ENCODE results near the gene CCDC106. TPM values are rescaled to one million over a fixed set of nuclear protein-coding genes. Genes with fewer than 3 reads are reported as not detected.

The CCDC106 gene
- total RNA-seq, 1 experiment from 2014 or later, result 21.1 TPM

GRCh38 chr19:55653651-55654322, 5.8 kb downstream of the CCDC106 start:
- peaks cover 14% of the 10 kb centered on the region for H3K36me3 Mint-ChIP-seq
- CTCF ChIA-PET, result interaction anchor here (0.6 to 2.2 kb wide), 76 partner anchors 9 to 1191 kb away, joined by 3 to 57 read pairs (median 4); partner anchors contain the start of genes CDC42EP5, DNAAF3, FIZ1 and ISOC2
- H3K4me3 Mint-ChIP-seq, result peak overlapping the region; percentile 93
- peak overlapping the region; percentile 98 for H3K27ac Mint-ChIP-seq
- peak; percentile 98 for DNase-seq (ENCODE audit: low spot score)
- ATAC-seq, result peak; percentile 8
- H3K27me3 Mint-ChIP-seq (ENCODE audit: low read depth), result peaks cover 3% of the 10 kb centered on the region; the same call in 1 of the 2 replicates
- H3K9me3 Mint-ChIP-seq, result no peaks in the 10 kb centered on the region
- H3K4me1 Mint-ChIP-seq, result peaks cover 37% of the 10 kb centered on the region
- POLR2A ChIA-PET, result interaction anchor here (0.6 to 1.6 kb wide), 11 partner anchors 12 to 722 kb away, joined by 3 to 9 read pairs (median 3); partner anchors contain the start of genes FIZ1 and RDH13
- TF ChIP-seq AFF4 (CRISPR knock-in tag; IDR thresholded peaks at IDR 0.05; ENCODE audit: borderline replicate concordance) (no peak), SP1 (CRISPR knock-in tag; conservative IDR thresholded peaks at IDR 0.05) (peak; percentile 54; the same call in 1 of the 2 replicates), OVOL2 (CRISPR knock-in tag; IDR thresholded peaks at IDR 0.05; ENCODE audit: borderline replicate concordance) (no peak), NFE2L1 (CRISPR knock-in tag; IDR thresholded peaks at IDR 0.05) (no peak), TEAD4 (CRISPR knock-in tag; IDR thresholded peaks at IDR 0.05) (no peak), JUN (CRISPR knock-in tag; IDR thresholded peaks at IDR 0.05) (no peak), SOX15 (CRISPR knock-in tag; IDR thresholded peaks at IDR 0.05) (no peak), PRRX2 (CRISPR knock-in tag; IDR thresholded peaks at IDR 0.05) (no peak), ZNF219 (CRISPR knock-in tag; IDR thresholded peaks at IDR 0.05; ENCODE audit: borderline replicate concordance) (no peak), STAT6 (CRISPR knock-in tag; conservative IDR thresholded peaks at IDR 0.05; ENCODE audit: low read depth) (no peak), CREM (CRISPR knock-in tag; IDR thresholded peaks at IDR 0.05) (no peak; the same call in 1 of the 2 replicates), EMX1 (CRISPR knock-in tag; IDR thresholded peaks at IDR 0.05) (no peak), JAZF1 (CRISPR knock-in tag; IDR thresholded peaks at IDR 0.05) (no peak), ZNF232 (CRISPR knock-in tag; IDR thresholded peaks at IDR 0.05) (0 out of 2 replicates have a peak, but pooled peaks have one; percentile 32), ESRRA (CRISPR knock-in tag; IDR thresholded peaks at IDR 0.05; ENCODE audit: borderline replicate concordance) (no peak), ZNF532 (CRISPR knock-in tag; IDR thresholded peaks at IDR 0.05; ENCODE audit: borderline replicate concordance) (no peak), ZNF281 (CRISPR knock-in tag; IDR thresholded peaks at IDR 0.05) (no peak), IRF2 (CRISPR knock-in tag; IDR thresholded peaks at IDR 0.05; ENCODE audit: borderline replicate concordance, low read depth) (no peak), RORB (CRISPR knock-in tag; IDR thresholded peaks at IDR 0.05) (no peak), GABPB1 (CRISPR knock-in tag; IDR thresholded peaks at IDR 0.05) (peak; percentile 49; the same call in 1 of the 2 replicates), NFATC4 (CRISPR knock-in tag; IDR thresholded peaks at IDR 0.05) (no peak), MXD4 (CRISPR knock-in tag; IDR thresholded peaks at IDR 0.05; ENCODE audit: borderline replicate concordance) (no peak), NR1H2 (CRISPR knock-in tag; IDR thresholded peaks at IDR 0.05) (no peak), ZBTB21 (CRISPR knock-in tag; IDR thresholded peaks at IDR 0.05; ENCODE audit: borderline replicate concordance) (no peak), SMAD4 (CRISPR knock-in tag; IDR thresholded peaks at IDR 0.05) (no peak), HMGA2 (CRISPR knock-in tag; IDR thresholded peaks at IDR 0.05) (no peak)

Measured in WTC11 (cell line).